ENCODE measurements around the gene TSPAN19. TPM values are rescaled to one million over a fixed set of nuclear protein-coding genes. Genes with fewer than 3 reads are reported as not detected.

TSPAN19 gene
- total RNA-seq, 1 experiment from 2014 or later: 0.48 TPM

Other genes with a start within 250 kb of the TSPAN19 start
- gene SLC6A15, start 123.5 kb downstream of the TSPAN19 start, total RNA-seq (2014; rRNA removed; shearing (Covaris generic)): 101 and 103 TPM in 2 replicates
- 0.90 and 0.95 TPM in 2 replicates for gene LRRIQ1, start 74 bp upstream of the TSPAN19 start, total RNA-seq (2014; rRNA removed; shearing (Covaris generic))
- 40.8 and 41.7 TPM in 2 replicates for gene ALX1, start 243.9 kb upstream of the TSPAN19 start, total RNA-seq (2014; rRNA removed; shearing (Covaris generic))